GM21825 (cell line): ENCODE measurements around the gene GYS1.
"Not testable (repeated sequence)": the region's sequence is repeated elsewhere in the genome, so short reads cannot be mapped to it uniquely, and the experiment has no call there.

Source experiments
- ATAC-seq: cut with Tn5 transposase; IDR thresholded peaks from one replicate; pipeline ENCODE4 v1.9.1; 2021; ENCODE audit warnings: mild to moderate bottlenecking, moderate library complexity; ENCODE audit not compliant: unreplicated experiment

Gene GYS1

DNA sequence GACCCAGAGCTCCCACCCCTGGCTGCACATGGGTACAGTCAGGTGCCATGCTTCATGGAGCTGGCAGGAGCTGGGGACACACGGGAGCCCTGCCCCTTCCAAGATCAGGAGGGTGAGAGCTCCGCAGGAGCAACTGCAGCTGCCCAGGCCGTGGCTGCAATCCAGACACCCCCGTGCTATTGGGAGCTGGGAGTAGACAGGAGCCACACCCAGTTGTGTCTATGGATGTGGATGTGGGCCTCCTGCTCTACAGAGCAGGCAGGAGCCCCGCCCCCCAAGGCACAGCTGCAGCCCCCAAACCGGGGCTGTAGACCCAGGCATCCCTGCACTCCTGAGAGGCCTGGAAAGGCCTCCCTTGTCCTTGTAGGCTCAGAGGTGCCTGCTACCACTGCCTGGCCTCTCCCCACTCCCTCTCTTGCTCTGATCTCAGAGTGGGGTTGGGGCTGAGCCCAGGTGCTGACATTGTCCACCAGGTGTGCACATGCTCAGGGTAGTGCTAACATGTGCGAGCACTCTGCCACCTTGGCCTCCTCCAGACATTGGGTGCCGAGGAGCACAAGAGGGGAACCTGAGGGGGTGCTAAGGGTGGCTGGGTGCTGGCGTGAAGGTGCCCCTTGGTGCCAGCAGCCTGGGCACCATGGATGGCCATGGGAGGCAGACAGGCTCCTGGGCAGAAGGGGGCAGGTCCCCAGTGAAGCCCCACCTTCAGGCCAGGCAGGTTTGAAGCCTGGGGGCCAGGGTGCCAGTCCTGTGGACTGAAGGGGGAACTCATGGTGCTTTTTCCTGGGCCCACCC is 46.4 kb downstream of the GYS1 start:
- ATAC-seq = no peak

DNA sequence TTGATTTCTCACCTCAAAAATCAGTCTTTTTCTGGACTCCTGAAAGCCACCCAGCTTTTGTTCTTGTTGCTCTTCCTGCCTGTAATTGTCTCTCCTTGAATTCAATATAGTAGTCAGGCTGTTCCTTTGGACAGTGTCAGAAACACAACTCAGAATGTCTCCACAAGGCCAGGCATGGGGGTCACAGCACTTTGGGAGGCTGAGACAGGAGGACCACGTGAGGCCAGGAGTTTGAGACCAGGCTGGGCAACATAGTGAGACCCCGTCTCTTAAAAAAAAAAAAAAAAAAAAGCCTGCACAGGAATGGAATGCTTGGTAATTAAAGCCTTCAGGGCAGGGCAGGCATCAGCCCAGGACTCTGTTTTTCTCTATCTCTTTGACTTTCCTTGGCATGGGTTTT is 47.3 kb downstream of the GYS1 start:
- no peak for ATAC-seq

DNA sequence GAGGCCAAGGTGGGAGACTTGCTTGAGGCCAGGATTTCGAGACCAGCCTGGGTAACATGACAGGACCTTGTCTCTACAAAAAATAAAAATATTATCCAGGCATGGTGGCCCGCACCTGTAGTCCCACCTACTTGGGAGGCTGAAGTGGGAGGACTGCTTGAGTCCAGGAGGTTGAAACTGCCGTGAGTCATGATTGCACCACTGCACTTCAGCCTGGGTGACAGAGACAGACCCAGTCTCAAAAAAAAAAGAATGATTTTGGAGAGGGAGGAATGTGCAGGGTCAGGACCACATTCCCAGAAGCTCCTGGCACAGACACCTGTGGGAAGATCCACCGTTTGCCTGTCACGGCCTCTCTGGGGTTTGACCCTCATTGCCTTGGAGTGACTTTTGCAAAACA is 47.7 kb downstream of the GYS1 start:
- ATAC-seq = no peak

DNA sequence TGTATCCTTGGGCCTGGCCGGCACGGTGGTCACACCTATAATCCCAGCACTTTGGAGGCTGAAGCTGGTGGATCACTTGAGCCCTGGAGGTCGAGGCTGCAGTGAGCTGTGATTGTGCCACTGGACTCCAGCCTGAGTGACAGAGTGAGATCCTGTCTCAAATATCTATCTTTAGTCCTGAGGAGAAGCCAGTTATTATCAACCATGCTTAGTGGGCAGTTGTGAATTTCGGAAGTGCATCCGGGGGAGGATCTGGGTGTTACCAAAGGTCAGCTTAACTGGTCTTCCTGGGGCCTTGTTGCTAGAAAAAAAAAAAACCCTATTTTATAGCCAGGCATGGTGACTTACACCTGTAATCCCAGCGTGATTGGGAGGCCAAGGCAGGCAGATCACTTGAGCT is 50.0 kb downstream of the GYS1 start:
- ATAC-seq = no peak

DNA sequence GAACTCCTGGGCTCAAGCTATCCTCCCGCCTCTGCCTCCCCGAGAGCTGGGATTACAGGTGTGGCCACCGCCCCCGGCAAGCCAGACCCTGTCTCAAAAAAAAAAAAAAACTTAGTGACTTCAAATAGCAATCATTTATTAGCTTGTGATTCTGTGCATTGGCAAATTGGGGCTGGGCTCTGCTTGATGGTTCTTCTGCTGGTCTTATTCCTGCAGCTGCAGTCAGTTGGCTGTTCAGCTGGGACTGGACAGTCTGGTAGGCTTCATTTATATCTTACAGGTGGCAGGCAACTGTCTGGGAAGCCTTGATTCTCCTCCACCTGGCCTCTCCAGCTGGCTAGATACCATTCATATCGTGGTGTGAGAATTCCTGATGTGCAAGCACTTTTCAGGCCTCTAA is 52.2 kb downstream of the GYS1 start:
- ATAC-seq = no peak

DNA sequence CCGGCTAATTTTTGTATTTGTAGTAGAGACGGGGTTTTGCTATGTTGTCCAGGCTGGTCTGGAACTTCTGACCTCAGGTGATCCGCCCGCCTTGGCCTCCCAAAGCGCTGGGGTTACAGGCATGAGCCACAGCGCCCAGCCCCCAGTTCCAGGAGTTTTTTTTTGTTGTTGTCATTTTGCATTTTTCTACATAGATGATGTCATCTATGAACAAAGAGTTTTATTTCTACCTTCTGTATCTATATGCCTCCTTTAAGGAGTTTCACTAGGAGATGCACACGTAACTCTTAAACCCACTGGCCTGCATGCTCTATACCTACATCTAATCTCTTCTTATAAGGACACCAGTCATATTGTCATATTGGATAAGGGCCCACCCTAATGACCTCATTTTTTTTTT is 54.9 kb downstream of the GYS1 start:
- no peak for ATAC-seq

DNA sequence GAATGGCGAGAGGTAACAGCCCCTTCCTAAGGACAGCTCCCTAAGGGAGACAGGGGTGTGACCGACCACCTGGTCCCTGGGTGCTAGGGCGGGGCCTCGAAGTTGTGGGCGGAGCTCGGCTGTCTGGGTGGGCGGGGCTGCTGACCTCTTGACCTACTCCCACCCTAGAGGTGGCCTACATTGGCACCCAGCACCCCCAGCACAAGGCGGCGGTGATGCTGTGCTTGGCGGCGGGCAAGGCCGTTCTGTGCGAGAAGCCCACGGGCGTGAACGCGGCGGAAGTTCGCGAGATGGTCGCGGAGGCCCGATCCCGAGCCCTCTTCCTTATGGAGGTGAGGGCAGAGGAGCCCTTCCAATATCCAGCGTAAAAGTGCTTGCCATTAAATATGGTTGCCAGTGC is 57.2 kb downstream of the GYS1 start:
- no peak for ATAC-seq

DNA sequence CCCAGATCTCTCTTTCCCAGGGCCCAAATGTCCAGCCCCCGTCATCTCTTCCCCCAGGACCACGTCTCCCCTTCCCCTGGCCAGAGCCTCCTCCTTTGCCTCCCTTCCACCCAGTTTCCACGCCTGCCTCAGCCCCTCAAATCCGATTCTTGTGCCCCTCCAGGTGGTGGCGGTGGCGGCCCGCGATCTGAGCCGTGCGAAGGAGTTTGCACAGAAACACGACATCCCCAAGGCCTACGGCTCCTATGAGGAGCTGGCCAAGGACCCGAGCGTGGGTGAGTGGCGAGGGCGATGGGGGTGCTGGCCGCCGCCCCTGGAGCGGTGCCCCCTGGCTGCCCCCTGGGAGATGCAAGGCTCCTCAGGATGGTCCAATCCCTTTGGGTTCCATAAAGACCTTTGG is 58.3 kb downstream of the GYS1 start:
- ATAC-seq = no peak

DNA sequence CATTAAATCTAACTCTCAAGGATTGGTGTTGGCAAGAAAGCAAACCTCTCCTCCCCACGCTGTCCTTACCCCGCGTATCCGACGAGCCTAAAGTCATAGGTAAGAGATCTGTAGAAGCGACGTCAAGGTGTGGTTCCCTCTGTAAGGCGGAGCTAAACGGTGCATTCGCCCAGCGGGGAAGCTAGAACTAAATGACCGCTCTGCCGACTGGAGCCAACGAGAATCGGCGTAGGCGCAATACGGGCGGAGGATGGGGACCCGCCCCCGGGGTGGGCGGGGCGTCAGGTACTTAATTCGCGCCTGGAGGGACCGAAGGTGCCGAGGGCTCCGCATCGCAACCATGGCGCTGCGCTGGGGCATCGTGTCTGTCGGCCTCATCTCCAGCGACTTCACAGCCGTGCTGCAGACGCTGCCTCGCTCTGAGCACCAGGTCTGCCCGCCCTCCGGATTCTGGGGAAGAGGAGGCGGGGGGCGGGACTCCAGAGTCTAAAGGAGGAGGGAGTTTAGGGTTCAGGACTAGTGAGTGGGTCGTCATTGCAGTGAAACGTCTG is 59.7 kb downstream of the GYS1 start, which contains the start of gene DHDH:
DHDH (plus strand) TSS at position 318 of the 551 bp plus-strand sequence; CDS start at position 341, 23 bp downstream.
- peak; percentile 74 for ATAC-seq

DNA sequence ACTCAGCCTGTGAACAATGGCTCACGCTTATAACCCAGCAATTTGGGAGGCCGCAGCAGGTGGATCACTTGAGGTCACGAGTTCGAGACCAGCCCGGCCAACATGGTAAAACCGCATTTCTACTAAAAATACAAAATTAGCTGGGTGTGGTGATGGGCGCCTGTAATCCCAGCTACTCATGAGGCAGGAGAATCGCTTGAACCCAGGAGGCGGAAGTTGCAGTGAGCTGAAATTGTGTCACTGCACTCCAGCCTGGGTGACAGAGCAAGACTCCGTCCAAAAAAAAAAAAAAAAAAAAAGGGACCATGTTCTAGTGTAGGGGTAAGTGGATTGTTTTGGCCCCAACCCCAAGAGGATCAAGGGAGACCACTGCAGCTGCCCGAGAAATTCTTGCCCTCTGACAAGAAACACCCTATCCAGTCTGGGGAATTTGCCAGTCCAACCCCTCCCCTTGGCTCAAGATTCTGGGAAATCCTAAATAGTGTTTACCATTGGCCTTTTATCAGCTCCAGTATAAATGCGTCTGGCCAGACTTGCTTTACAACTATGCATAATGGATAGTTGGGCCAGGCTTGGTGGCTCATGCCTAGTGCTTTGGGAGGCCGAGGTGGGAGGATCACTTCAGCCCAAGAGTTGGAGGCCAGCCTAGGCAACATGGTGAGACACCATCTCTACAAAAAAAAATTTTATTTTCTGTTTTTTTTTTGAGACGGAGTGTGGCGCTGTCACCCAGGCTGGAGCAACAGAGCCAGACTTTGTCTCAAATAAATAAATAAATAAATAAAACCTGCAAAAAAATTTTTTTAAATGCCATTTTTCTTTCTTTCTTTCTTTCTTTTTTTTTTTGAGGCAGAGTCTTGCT is 64.7 kb downstream of the GYS1 start:
- ATAC-seq = no peak

DNA sequence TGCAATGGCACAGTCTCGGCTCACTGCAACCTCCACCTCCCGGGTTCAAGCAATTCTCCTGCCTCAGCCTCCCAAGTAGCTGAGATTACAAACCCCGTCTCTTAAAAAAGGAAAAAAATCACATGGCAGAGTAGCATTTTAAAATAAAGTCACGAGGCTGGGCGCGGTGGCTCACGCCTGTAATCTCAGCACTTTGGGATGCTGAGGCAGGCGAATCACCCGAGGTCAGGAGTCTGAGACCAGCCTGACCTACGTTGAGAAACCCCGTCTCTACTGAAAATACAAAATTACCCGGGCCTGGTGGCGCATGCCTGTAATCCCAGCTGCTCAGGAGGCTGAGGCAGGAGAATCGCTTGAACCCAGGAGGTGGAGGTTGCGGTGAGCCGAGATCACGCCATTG is 65.4 kb downstream of the GYS1 start:
- not testable (repeated sequence) for ATAC-seq

DNA sequence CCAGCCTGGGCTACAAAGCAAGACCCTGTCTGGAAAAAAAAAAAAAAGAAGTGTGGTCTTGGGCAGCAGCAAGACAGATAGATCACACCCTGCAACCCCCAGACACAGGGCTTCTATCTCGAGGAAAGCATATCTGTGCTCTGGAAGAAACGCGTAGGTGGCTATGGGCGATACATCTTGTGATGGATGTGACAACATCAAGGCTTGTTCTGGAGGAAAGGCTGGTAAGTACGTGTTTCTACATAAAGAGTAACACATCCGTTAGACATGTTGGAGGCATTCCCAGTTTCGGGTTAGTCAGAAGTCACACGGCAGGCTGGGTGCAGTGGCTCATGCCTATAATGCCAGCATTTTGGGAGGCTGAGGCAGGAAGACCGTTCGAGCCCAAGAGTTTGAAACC is 66.2 kb downstream of the GYS1 start:
- ATAC-seq = no peak

DNA sequence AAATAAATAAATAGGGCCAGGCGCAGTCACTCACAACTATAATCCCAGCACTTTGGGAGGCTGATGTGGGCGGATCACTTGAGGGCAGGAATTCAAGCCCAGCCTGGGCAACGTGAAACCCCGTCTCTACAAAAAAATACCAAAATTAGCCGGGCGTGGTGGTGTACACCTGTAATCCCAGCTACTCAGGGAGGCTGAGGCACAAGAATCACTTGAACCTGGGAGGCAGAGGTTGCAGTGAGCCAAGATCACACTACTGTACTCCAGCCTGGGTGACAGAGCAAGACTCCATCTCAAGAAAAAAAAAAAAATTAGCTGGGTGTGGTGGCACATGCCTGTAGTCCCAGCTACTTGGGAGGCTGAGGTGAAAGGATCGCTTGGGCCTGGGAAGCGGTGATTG is 67.2 kb downstream of the GYS1 start:
- not testable (repeated sequence) for ATAC-seq

DNA sequence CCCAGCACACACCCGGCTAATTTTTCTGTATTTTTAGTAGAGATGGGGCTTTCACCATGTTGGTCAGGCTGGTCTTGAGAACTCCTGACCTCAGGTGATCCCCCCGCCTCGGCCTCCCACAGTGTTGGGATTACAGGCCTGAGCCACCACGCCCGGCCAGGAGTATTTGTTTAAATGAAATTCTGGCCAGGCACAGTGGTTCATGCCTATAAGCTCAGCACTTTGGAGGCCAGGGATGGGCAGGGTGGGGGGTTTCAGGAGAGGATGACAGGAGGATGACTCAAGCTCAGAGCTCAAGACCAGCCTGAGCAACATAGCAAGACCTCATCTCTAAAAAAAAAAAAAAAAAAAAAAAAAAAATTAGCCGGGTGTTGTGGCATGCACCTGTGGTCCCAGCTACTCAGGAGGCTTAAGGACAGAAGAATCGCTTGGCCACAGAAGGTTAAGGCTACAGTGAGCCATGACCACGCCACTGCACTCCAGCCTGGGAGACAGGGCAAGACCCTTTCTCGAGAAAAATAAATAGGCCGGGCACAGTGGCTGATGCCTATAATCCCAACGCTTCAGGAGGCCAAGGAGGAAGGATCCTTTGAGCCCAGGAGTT is 67.8 kb downstream of the GYS1 start:
- ATAC-seq = no peak

DNA sequence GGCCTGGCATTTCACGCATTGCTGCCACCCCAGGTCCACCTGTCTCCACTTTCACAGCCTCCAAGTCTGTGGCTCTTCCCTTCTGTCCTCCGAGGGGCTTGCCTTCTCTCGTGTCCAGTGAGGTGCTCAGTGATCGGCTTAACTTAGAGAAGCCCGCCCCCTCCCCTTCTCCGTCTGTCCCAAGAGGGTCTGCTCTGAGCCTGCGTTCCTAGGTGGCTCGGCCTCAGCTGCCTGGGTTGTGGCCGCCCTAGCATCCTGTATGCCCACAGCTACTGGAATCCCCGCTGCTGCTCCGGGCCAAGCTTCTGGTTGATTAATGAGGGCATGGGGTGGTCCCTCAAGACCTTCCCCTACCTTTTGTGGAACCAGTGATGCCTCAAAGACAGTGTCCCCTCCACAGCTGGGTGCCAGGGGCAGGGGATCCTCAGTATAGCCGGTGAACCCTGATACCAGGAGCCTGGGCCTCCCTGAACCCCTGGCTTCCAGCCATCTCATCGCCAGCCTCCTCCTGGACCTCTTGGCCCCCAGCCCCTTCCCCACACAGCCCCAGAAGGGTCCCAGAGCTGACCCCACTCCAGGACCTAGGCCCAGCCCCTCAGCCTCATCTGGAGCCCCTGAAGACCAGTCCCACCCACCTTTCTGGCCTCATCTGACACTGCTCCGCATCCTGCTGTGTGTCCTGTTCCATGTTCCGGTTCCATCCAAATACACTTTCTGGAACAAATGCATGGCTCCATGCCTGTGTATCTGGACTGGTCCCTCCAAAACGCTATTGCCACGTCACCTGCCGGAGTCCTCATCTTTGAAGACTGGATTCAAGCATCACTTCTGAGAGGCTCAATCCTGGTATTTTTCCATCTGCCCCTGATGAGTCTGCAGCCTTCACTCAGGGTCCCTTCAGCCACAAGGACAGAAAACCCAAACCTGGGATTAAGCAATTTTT is 70.3 kb downstream of the GYS1 start:
- no peak for ATAC-seq

DNA sequence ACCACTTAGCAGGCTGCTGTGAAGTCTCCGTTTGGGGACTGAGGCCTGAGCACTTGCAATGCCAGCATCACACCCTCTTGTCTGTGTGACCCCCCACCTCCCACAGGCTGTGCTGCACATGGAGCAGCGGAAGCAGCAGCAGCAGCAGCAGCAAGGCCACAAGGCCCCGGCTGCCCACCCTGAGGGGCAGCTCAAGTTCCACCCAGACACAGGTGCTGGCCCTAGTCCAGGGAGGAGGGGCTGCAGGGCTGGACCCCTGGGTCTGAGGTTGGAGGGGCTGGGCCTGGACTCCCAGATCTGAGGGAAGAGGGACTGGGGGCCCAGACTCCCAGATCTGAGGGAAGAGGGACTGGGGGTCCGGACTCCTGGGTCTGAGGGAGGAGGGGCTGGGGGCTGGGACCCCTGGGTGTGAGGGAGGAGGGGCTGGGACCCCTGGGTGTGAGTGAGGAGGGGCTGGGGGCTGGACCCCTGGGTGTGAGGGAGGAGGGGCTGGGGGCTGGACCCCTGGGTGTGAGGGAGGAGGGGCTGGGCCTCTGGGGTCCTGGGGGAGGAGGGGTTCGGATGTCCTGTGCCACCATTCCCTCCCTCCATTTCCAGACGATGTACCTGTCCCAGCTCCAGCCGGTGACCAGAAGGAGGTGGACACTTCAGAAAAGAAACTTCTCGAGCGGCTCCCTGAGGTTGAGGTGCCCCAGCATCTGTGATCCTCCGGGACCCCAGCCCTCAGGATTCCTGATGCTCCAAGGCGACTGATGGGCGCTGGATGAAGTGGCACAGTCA is 71.2 kb downstream of the GYS1 start:
- ATAC-seq = no peak

DNA sequence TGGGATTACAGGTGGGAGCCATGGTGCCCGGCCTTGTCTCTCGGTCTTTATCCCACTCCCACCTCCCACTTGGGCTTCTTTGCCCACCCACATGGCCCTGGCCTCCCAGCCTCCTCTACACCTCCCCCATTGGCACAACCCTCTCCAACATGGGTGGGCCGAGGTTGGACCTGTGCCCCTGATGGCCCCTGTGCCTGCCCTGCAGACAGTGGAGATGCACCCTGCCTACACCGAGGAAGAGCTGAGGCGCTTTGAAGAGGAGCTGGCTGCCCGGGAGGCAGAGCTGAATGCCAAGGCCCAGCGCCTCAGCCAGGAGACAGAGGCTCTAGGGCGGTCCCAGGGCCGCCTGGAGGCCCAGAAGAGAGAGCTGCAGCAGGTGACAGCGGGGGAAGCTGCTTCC is 72.2 kb downstream of the GYS1 start:
- ATAC-seq = no peak

DNA sequence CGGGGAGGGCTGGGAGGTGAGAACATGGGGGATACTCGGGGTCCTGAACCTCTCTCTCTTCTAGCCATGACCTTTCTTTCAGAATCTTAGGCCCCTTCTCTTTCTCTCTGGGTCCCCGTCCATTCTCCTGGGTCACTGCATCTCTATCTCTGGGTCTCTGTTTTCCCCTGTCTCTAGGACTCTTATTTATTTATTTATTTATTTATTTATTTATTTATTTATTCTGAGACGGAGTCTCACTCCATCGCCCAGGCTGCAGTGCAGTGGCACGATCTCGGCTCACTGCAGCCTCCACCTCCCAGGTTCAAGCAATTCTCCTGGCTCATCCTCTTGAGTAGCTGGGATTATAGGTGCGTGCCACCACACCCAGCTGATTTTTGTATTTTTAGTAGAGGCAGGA is 73.8 kb downstream of the GYS1 start:
- not testable (repeated sequence) for ATAC-seq

DNA sequence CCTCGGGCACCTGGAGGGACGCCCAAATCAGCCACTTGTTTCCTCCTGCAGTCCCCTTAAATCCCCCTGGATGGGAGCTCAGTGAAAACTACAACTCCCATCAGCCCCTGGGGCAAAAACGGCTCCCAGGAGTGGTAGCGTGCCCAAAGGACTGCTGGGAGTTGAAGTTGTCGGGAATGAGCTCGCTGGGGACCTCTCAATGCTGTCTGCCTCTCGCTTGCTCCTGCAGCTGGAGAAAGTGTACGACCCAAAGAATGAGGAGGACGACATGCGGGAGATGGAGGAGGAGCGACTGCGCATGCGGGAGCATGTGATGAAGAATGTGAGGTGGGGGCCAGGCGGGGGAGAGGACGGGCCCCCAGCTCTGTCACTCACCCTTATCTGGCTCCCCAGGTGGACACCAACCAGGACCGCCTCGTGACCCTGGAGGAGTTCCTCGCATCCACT is 74.3 kb downstream of the GYS1 start:
- ATAC-seq = no peak
